K562 (cell line): Measurements from ENCODE around the gene PEAR1. TPM values are rescaled to one million over a fixed set of nuclear protein-coding genes. Genes with fewer than 3 reads are reported as not detected.

Experiments used
- ATAC-seq: fragments of 200-7000 bp; cut with Tn5 transposase; 3 replicates; pipeline ENCODE4 v1.9.1; 2020; ENCODE audit warnings: moderate library complexity
- BruUV-seq: library from RNA; stranded (reverse); fragments of 400-500 nt; replicated peaks from 2 replicates; lab custom pipeline; 2021; lab: Mats Ljungman, UMichigan
- CTCF ChIA-PET: fragments of 300-600 bp; formaldehyde crosslinking; extraction: SDS; loops from one replicate; lab custom pipeline; 2021; ENCODE audit warnings: low intra/inter-chr PET ratio; lab: Yijun Ruan, JAX
- POLR2A ChIA-PET: fragments of 300-600, 350-650 bp; sonication (Branson Sonifier 250); formaldehyde crosslinking; extraction: SDS; loops from one replicate; lab custom pipeline; 2021; ENCODE audit warnings: antibody characterized with exemption, inconsistent platforms; lab: Yijun Ruan, JAX
- DNase-seq, 4 experiments: peaks; one replicate each; pipeline versions ENCODE4 v3.0.0 to v3.0.0-alpha.2; 2011 to 2018; ENCODE audit warnings: low spot score in 3 of 4, mixed read lengths in 3 of 4; ENCODE audit errors: extremely low read depth in 1 of 4
- FAIRE-seq: peaks from 2 replicates; lab custom pipeline; 2011; peaks lifted over from hg19 to GRCh38; lab: Jason Lieb, UNC
- H2AFZ ChIP-seq: 2 replicates; pipeline ENCODE4 v1.6.0; 2011; ENCODE audit warnings: low read depth, low read length, control low read depth, inconsistent platforms
- H3K27ac ChIP-seq: fragments of 200-600 bp; 3 replicates; pipeline ENCODE4 v1.8.0; 2011; ENCODE audit warnings: low read depth, mild to moderate bottlenecking, control low read depth, inconsistent platforms, low read length, moderate library complexity, mixed read lengths; ENCODE audit errors: extremely low read depth
- H3K27me3 ChIP-seq, 2 experiments: fragments of 300-600 bp in 1 of 2; 2 replicates in 1 of 2; 3 replicates in 1 of 2; pipeline versions ENCODE4 v1.6.0 to v1.8.0; 2011; ENCODE audit warnings: inconsistent platforms in 2 of 2, low read length in 2 of 2, mild to moderate bottlenecking in 1 of 2, mixed read lengths in 1 of 2, moderate library complexity in 1 of 2; ENCODE audit not compliant: control insufficient read depth in 2 of 2, insufficient read depth in 2 of 2
- H3K36me3 ChIP-seq: fragments of 300-600 bp; 3 replicates; pipeline ENCODE4 v1.8.0; 2011; ENCODE audit warnings: mild to moderate bottlenecking, low read length, inconsistent platforms; ENCODE audit not compliant: control insufficient read depth, insufficient read depth
- H3K4me1 ChIP-seq, 2 experiments: fragments of 200-600 bp in 1 of 2; replicated peaks in 1 of 2; 2 replicates in 1 of 2; 3 replicates in 1 of 2; pipeline versions ENCODE4 v1.5.1 to v1.8.0; 2011; ENCODE audit warnings: inconsistent platforms in 2 of 2, low read length in 2 of 2, mild to moderate bottlenecking in 1 of 2, mixed read lengths in 1 of 2, moderate library complexity in 1 of 2; ENCODE audit not compliant: control insufficient read depth in 2 of 2, insufficient read depth in 2 of 2
- H3K4me2 ChIP-seq: 2 replicates; pipeline ENCODE4 v1.6.1; 2011; ENCODE audit warnings: low read length, control low read depth, inconsistent platforms, mixed read lengths; ENCODE audit not compliant: insufficient read depth
- H3K4me3 ChIP-seq: fragments of 200-600 bp; sonication (generic), shearing (Covaris generic); 2 replicates; pipeline ENCODE4 v1.5.1; 2016; ENCODE audit warnings: control low read depth, inconsistent platforms
- H3K79me2 ChIP-seq: fragments of 200-600 bp; 3 replicates; pipeline ENCODE4 v1.8.0; 2011; ENCODE audit warnings: low read length, inconsistent platforms; ENCODE audit not compliant: control insufficient read depth, insufficient read depth
- H3K9ac ChIP-seq, 2 experiments: 2 replicates each; pipeline versions ENCODE4 v1.6.0 to v1.6.1; 2011; ENCODE audit warnings: low read depth in 2 of 2, low read length in 2 of 2, control low read depth in 1 of 2, inconsistent platforms in 1 of 2, mild to moderate bottlenecking in 1 of 2, mixed read lengths in 1 of 2; ENCODE audit not compliant: insufficient read depth in 1 of 2
- H3K9me1 ChIP-seq: one replicate; pipeline ENCODE4 v1.6.0; 2011; ENCODE audit warnings: inconsistent platforms, mild to moderate bottlenecking, low read length, moderate library complexity; ENCODE audit not compliant: control insufficient read depth, insufficient read depth
- H3K9me3 ChIP-seq: replicated peaks from 2 replicates; pipeline ENCODE4 v1.5.1; 2011; ENCODE audit warnings: low read depth, low read length, inconsistent platforms; ENCODE audit not compliant: control insufficient read depth, insufficient read depth
- H4K20me1 ChIP-seq: replicated peaks from 2 replicates; pipeline ENCODE4 v1.6.1; 2011; ENCODE audit warnings: low read length, inconsistent platforms, mixed read lengths; ENCODE audit not compliant: control insufficient read depth, insufficient read depth
- CBX1 ChIP-seq: sonication (generic); IDR thresholded peaks from 2 replicates; pipeline ENCODE4 v1.6.1; 2016; ENCODE audit warnings: antibody characterized with exemption, low read depth, mild to moderate bottlenecking
- ELF2 ChIP-seq: fragments of 250-450 bp; sonication (Bioruptor Pico); IDR thresholded peaks from 2 replicates; pipeline ENCODE4 v1.5.0; 2021; ENCODE audit warnings: mild to moderate bottlenecking
- FOXJ3 ChIP-seq: sonication (generic); formaldehyde crosslinking; IDR thresholded peaks from 2 replicates; pipeline ENCODE4 v1.4.0; 2020; ENCODE audit warnings: mild to moderate bottlenecking, missing genetic modification reagents
- GABPA ChIP-seq: fragments of 200-800 bp; sonication (Bioruptor generic); conservative IDR thresholded peaks from 2 replicates; pipeline ENCODE4 v1.6.1; 2016; ENCODE audit warnings: low read depth, missing genetic modification characterization, missing compliant biosample characterization
- GABPB2 ChIP-seq: fragments of 250-450 bp; sonication (Bioruptor Pico); conservative IDR thresholded peaks from 2 replicates; pipeline ENCODE4 v1.5.1; 2021; ENCODE audit warnings: mild to moderate bottlenecking
- HDGF ChIP-seq: fragments of 450-650 bp; IDR thresholded peaks from 2 replicates; pipeline ENCODE4 v1.6.1; 2016
- HNRNPLL ChIP-seq: fragments of 200-400 bp; formaldehyde crosslinking; IDR thresholded peaks from 2 replicates; pipeline ENCODE4 v1.6.1; 2017; ENCODE audit warnings: low read length, low read depth, mild to moderate bottlenecking; ENCODE audit not compliant: poor library complexity, severe bottlenecking
- HOXB6 ChIP-seq: fragments of 250-450 bp; sonication (Bioruptor Pico); IDR thresholded peaks from 2 replicates; pipeline ENCODE4 v1.5.1; 2022; ENCODE audit warnings: mild to moderate bottlenecking, borderline replicate concordance
- KDM1A ChIP-seq, 2 experiments: fragments of 450-650 bp; IDR thresholded peaks; 2 replicates each; pipeline ENCODE4 v1.6.1; 2016; ENCODE audit warnings: mild to moderate bottlenecking in 2 of 2
- RBFOX2 ChIP-seq: fragments of 200-400 bp; formaldehyde crosslinking; IDR thresholded peaks from 2 replicates; pipeline ENCODE4 v1.6.1; 2017; ENCODE audit warnings: low read depth, mild to moderate bottlenecking, low read length, moderate library complexity
- SIRT6 ChIP-seq: IDR thresholded peaks from one replicate; pipeline ENCODE4 v1.6.1; 2012; ENCODE audit warnings: low read depth, mild to moderate bottlenecking, control low read depth, inconsistent platforms, low read length, moderate library complexity
- TGIF2 ChIP-seq: sonication (generic); formaldehyde crosslinking; IDR thresholded peaks from 2 replicates; pipeline ENCODE4 v1.8.1; 2022; ENCODE audit warnings: mild to moderate bottlenecking, missing genetic modification reagents, moderate library complexity
- ZNF174 ChIP-seq: fragments of 250-450 bp; sonication (Bioruptor Pico); IDR thresholded peaks from 2 replicates; pipeline ENCODE4 v1.4.0; 2020; ENCODE audit warnings: mild to moderate bottlenecking
- ZNF282 ChIP-seq: sonication (generic); formaldehyde crosslinking; IDR thresholded peaks from 2 replicates; pipeline ENCODE4 v1.8.1; 2023; ENCODE audit warnings: missing genetic modification reagents
- ZNF324 ChIP-seq: fragments of 250-450 bp; sonication (Bioruptor Pico); IDR thresholded peaks from 2 replicates; pipeline ENCODE4 v1.4.0; 2020; ENCODE audit warnings: mild to moderate bottlenecking
- ZNF764 ChIP-seq: fragments of 250-450 bp; sonication (Bioruptor Pico); IDR thresholded peaks from 2 replicates; pipeline ENCODE4 v1.4.0; 2020; ENCODE audit warnings: low read depth, mild to moderate bottlenecking, moderate library complexity
- WGBS: fragments of 100-300 bp; shearing (Covaris generic); methylation state at CpG from one replicate; pipeline ENCODE4 v1.1.6; 2016; ENCODE audit warnings: low coverage, mixed read lengths; ENCODE audit not compliant: insufficient coverage; ENCODE audit errors: missing lambda C conversion rate; 5-methylcytosine and 5-hydroxymethylcytosine counted together
- in situ Hi-C: fragments of 300-500 bp; cut with MboI; formaldehyde crosslinking; loops from 4 replicates; pipeline ENCODE4 v1.15.0; 2018; ENCODE audit warnings: inconsistent platforms, mixed read lengths
- intact Hi-C: fragments of 100-400 bp; cut with micrococcal nuclease; formaldehyde crosslinking; loops from 2 replicates; pipeline ENCODE4 v1.14.2; 2022
- polyA plus RNA-seq, 8 experiments: library from polyadenylated mRNA; depleted of rRNA in 4 of 8; stranded (reverse) in 5 of 8; unstranded in 3 of 8; fragments of >200 nt; fragmentation: Nextera tagmentation in 2 of 8; fragmentation: Illumina TruSeq in 1 of 8; extraction: Ambion mirVana in 2 of 8; extraction: Trizol in 1 of 8; gene quantifications; 2 replicates each; pipeline versions ENCODE4 v1.2.1 to v1.2.3, GENCODE V29; 2011 to 2014; ENCODE audit warnings: inconsistent platforms in 1 of 8, missing spikeins in 1 of 8
- total RNA-seq, 7 experiments: library from RNA; depleted of rRNA in 6 of 7; stranded (reverse); fragments of >200 nt in 6 of 7; fragmentation: Illumina TruSeq in 2 of 7; extraction: Trizol in 2 of 7; gene quantifications; 2 replicates each; pipeline versions ENCODE4 v1.2.1 to v1.2.3, GENCODE V29; 2011 to 2021; ENCODE audit warnings: low replicate concordance in 1 of 7

PEAR1 gene
- total and polyA plus RNA-seq, 9 of the 15 experiments (the other 6 are each of a cell fraction or from before 2014, with no cell fraction given), result 0.87 to 13.9 (median 6.1) TPM

- TF ChIP-seq FOXJ3 (no peak), GABPB2 (no peak), ZNF324 (CRISPR knock-in tag) (no peak), ZNF282 (CRISPR knock-in tag) (no peak), RBFOX2 (0 out of 2 replicates have a peak, but pooled peaks have one; percentile 24), TGIF2 (CRISPR knock-in tag) (no peak), SIRT6 (no peak), GABPA (tag) (no peak), HOXB6 (CRISPR knock-in tag) (no peak)
Measured at GRCh38 chr1:156848461-156849150, 44.9 kb upstream of the PEAR1 start (continued).

- no peaks in the 10 kb centered on the region for H4K20me1 ChIP-seq
- H3K4me1 ChIP-seq, result peaks cover 13 to 39% of the 10 kb centered on the region in 2 experiments; a peak in 4 of 5 replicates
- H3K9me3 ChIP-seq, result no peaks in the 10 kb centered on the region
- H2AFZ ChIP-seq, result peak overlapping the region; percentile 77; the same call in 1 of the 2 replicates
- WGBS, result 60% methylated on average over 16 of the region's 23 CpGs
- CTCF ChIA-PET, result no interaction called here
- POLR2A ChIA-PET, result interaction anchor here (0.8 to 2.9 kb wide), 2 partner anchors 10 to 80 kb away, joined by 3 to 10 read pairs; partner anchors contain the start of gene INSRR
- H3K36me3 ChIP-seq, result no peaks in the 10 kb centered on the region
- H3K4me2 ChIP-seq, result peak overlapping the region; percentile 54; the same call in 1 of the 2 replicates
- ATAC-seq, result no peak
- H3K9me1 ChIP-seq, result no peaks in the 10 kb centered on the region
- TF ChIP-seq HNRNPLL, result peak; percentile 10
- TF ChIP-seq KDM1A (IDR thresholded peaks at IDR 0.05), result no peak
- no peak for TF ChIP-seq ZNF174 (CRISPR knock-in tag)
- no peak for TF ChIP-seq ZNF764 (CRISPR knock-in tag)
- TF ChIP-seq CBX1, result no peak
- TF ChIP-seq HDGF, result no peak
- TF ChIP-seq ELF2, result no peak
- TF ChIP-seq TGIF2 (CRISPR knock-in tag), result no peak
- BruUV-seq, result no TSS peak
- H3K27me3 ChIP-seq, result 0 out of 5 replicates have a peak, but pooled peaks cover 0 to 13% of the 10 kb centered on the region in 2 experiments
- in situ Hi-C loops, result no loop called here
- FAIRE-seq, result no peak
- 0 out of 4 replicates have a peak overlapping the region, but pooled peaks of 1 of the 2 experiments have one; percentile 41 for H3K9ac ChIP-seq
- DNase-seq, result no peak
- H3K27ac ChIP-seq, result no peak overlapping the region
- no peaks in the 10 kb centered on the region for H3K79me2 ChIP-seq
- no peak overlapping the region for H3K4me3 ChIP-seq
- intact Hi-C loops, result no loop called here
Measured at GRCh38 chr1:156849151-156849496, 44.4 kb upstream of the PEAR1 start.
